HG03095 (cell line): ENCODE results near the gene TPP1.

Source experiments
- ATAC-seq: cut with Tn5 transposase; IDR thresholded peaks from one replicate; pipeline ENCODE4 v1.9.1; 2021; ENCODE audit warnings: moderate library complexity; ENCODE audit not compliant: unreplicated experiment

TPP1 gene

DNA sequence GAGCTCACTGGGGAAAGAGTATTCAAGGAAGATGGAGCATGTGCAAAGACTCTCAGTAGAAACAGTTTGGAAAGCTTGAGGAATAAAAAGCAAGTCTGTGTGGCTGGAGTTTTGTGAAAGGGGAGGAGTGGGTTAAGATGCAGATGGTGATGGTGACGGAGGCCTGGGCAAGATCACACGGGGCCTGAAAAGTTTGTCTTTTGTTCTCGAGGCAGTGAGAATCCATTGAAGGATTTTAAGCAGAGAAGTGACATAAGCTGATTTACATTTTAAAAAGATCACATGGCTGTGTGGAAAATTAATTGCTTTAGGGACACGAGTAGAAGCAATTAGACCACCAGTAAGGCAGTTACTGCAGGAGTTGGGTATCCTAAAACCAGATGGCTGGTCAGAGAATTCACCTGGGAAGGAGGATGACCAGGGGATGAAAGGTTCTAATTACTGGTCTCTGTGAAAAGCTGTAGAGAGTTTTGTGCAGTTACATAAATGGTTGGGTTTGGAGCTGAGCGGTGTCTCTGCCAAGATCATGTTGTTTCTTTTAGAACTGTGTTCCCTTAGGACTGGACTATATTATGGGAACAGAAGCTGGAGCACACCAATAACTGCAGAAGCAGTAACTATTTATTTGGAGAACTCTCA lies 22.9 kb downstream of the TPP1 start:
- ATAC-seq = no peak

- ATAC-seq = no peak
Measured at GRCh38 chr11:6594142-6594768, 25.0 kb downstream of the TPP1 start.

GRCh38 chr11:6588018-6588417 lies 31.2 kb downstream of the TPP1 start:
- ATAC-seq = no peak

DNA sequence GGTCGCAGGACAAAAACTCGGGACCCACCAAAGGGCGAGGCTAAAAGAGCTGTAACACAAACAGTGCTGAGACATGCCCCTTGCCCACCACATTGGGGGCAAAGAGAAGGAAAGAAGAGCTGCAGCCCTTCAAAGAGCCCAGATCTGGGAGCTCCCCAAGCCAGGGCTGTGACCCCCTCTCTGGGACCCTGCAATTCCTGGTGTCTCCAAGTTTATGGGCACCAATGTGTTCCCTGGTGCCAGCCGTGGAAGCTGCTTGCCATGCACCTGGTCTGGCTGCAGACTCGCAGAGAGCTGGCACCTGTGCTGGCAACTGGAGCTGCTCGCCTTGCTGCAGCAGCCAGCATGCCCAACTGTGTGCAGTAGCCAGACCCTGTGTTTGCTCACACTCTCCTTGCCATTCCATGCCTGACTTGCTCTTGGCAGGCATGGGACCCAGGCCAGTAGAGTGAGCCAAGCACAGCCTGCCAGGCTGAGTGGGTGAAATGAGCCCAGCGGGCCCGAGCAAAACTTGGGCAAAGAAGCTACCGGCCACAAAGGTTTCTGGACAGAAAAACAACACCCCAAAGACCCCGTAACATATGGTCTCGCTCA lies 31.8 kb downstream of the TPP1 start:
- ATAC-seq = no peak

DNA sequence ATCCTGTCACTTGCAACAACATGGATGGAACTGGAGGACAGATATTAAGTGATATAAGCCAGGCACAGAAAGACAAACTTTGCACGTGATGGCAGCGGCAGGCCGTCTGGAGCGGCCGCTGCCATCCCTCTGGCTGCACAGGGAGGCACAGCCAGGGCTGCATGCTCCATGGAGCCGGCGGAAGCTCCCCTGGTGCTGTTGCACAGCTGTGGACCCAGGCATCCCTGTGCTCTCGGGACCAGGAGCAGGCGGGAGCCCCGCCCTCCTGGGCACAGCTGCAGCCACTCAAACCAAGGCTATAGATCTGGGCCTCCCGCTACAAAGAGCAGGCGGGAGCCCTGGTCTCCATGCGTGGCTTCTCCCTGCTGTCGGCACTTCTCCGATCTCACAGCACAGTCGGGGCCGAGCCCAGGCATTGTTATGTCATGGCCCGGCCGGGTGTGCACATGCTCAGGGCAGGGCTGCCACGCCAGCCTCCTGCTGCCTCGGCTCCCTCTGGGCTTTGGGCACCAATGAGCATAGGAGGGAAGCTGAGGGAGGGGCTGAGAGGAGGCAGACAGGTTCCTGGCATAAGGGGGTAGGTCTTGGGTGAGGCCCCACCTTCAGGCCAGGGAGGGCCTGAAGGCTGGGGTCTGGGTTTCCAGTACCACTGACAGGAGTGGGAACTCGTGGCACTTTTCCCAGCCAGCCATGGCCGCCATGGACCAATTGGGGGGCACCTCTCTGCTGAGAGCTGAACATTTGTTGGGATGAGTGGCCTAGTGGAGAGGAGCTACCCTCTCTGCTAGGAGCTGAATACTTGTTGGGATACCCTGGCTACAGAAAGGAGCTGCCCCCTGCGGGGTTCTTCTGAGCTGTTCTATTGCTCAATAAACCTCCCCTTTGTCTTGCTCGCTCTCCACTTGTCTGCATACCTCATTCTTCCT lies 32.5 kb downstream of the TPP1 start:
- no peak for ATAC-seq

GRCh38 chr11:6584528-6584927 lies 34.7 kb downstream of the TPP1 start:
- no peak for ATAC-seq

- ATAC-seq = no peak
Measured at GRCh38 chr11:6583584-6583983, 35.6 kb downstream of the TPP1 start.

DNA sequence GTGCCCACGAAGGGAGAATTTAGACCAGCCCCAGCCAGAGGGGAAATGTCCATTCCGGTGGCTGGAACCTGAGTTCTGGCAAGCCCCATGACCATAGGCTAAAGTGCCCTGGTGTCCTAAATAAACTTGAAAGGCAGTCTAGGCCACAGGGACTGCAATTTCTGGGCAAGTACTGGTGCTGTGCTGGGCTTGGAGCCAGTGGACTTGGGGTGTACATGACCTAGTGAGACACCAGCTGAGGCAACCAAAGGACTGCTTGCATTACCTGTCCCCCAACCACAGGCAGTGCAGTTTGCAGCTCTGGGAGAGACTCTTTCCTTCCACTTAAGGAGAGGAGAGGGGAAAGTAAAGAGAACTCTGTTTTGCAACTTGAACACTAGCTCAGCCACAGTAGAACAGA lies 39.5 kb downstream of the TPP1 start:
- ATAC-seq = no peak

DNA sequence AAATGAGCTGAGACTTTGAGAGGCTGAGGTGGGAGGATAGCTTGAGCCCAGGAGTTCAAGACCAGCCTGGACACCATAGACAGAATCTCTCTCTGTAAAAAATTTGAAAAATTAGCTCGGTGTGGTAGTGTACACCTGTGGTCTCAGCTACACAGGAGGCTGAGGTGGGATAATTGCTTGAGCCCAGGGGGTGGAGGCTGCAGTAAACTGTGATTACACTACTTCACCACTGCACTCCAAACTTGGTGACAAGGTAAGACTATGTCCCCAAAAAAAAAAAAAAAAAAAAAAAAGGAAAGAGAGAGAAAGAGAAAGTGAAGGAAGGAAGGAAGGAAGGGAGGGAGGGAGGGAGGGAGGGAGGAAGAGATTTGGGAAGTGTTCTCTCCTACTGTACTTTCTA lies 41.1 kb downstream of the TPP1 start:
- ATAC-seq = no peak

GRCh38 chr11:6576471-6577373 lies 42.5 kb downstream of the TPP1 start:
- no peak for ATAC-seq

DNA sequence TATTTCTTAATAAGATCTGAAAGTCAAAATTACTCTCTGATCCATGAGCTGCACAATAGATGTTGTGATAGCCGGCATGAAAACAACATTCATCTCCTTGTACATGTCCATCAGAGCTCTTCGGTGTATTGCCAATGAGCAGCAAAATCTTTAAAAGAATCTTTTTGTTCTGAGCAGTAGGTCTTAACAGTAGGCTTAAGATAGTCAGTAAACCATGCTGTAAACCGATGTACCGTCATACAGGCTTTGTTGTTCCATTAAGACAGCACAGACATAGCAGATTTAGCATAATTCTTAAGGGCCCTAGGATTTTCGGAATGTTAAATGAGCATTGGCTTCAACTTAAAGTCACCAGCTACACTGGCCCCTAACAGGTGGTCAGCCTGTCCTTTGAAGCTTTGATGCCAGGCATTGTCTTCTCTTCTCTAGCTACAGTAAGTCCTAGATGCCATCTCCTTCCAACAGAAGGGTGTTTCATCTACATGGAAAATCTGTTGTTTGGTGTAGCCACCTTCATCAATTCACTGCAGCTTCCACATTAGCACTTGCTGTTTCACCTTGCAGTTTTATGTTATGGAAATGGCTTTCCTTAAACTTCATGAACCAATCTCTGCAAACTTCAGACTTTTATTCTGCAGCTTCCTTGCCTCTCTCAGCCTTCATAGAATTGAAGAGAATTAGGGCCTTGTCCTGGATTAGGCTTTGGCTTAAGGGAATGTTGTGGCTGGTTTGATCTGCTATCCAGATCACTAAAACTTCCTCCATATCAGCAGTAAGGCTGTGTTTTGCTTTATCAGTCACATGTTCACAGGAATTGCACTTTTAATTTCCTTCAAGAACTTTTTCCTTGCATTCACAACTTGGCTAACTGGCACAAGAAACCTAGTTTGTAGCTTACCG lies 44.2 kb downstream of the TPP1 start:
- no peak for ATAC-seq

DNA sequence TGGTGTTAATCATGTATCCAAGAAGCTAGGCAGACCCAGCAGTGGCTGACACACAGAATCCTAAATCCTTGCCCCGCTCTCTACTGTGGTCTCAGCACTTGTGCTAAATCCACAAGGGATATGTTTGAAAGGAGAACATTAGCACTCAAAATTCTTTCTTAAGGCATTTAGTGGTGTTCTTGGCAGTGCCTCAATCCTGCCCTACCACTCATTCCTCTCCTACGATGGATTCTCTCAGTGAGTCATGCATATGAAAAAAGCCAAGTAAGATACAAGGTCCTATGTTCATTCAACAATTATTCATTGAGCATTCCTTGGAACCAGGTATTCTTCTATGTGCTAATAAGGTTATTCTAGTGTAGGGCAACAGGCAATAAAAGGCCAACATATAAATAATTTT lies 47.0 kb downstream of the TPP1 start:
- ATAC-seq = no peak

- ATAC-seq = no peak
Measured at GRCh38 chr11:6571434-6572008, 47.7 kb downstream of the TPP1 start.

DNA sequence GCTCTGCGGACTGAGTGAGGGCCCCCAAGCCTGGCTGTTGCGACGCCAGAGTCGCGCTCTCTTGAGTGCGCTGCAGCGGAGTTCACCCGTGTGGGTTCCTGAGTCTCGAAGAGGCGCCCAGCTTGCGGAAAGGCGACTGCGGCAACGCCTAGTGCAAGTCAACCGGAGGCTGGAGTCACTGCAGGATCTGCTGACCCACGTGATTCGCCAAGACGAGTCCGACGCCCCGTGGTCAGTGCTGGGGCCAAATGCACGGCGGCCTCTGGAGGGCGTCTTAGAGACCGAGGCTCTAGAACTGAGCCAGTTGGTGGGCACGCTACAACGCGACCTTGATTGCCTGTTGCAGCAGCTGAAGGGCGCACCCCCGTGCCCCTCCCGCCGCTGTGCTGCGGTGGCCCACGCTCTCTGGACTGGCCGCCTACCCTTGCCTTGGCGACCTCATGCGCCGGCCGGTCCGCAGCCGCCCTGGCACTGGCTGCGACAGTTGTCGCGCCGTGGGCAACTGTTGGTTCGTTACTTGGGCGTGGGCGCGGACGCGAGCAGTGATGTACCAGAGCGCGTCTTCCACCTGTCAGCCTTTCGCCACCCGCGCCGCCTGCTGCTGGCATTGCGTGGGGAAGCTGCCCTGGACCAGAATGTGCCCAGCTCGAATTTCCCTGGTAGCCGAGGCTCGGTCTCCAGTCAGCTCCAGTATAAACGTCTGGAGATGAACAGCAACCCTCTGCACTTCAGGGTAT lies 48.4 kb downstream of the TPP1 start:
- ATAC-seq = no peak

DNA sequence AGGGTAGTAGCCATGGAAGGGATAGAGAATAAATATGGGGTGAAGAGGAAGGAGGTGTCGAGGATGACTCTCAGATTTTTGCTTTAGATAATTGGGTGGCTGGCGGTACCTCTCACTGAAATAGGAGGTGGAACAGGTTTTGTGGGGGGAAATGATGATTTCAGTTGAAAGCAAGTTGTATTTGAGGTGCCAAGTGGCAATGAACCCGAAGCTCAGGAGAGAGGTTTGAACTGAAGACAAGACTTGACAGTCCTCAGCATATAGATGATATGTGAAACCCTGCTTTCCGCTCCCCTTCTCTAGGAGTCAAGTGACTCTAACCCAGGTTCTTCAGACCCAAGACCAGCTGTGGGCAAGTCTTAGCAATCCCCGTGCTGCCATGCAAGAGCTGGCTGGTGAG lies 49.5 kb downstream of the TPP1 start:
- no peak for ATAC-seq

DNA sequence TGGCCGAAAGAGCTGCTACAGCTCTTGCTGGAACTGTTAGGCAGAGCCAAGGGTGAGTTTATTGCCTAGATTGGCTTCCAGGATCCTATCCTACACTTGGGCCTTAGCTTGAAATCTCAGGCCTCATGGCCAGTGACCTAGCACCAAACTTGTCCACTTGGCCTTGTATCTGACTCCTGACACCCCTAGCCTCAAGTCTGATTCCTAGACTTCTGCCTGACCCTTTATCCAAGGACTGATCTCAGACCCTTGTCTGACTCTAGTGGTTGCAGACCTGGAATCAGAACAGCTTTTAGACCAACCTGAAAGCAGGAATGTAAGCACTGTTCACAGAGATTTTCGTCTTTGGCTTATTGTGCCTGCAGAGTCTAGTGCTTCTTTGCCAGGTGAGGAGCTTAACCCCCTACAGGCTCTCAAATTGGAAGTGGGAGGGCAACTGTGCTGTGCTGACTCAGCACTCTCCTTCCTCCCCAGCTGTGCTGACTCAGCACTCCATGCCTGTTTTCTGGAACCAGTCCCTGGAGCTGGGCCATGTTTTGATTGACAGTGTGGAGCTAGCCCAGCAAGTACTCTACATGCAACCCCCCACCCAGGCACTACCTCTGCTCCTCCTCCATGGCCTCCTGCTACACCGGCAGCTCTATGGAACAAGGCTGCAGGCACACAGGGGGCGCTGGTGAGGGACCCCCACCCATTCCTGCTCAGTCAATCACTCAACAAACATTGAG lies 50.9 kb downstream of the TPP1 start:
- ATAC-seq = no peak

DNA sequence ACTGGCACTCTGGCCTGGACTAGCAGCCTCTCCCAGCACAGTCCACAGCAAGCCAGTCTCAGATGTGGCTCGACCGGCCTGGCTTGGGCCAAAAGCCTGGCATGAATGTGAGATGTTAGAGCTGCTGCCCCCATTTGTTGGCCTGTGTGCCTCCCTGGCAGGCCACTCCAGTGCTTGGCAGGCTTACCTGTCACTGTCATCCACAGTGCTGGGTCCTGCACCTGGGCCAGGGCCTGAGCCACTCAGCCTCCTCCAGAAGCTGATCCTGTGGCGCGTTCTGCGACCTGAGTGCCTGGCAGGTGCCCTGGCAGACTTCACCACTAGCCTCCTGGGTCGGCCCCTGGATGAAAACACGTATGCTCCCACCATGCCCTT lies 51.9 kb downstream of the TPP1 start:
- no peak for ATAC-seq
